Liver (tissue), 9 donors: Measurements from ENCODE around the gene SLC45A2. TPM values are rescaled to one million over a fixed set of nuclear protein-coding genes. Genes with fewer than 3 reads are reported as not detected.

Experiments used
- DNase-seq: peaks from one replicate; pipeline ENCODE4 v3.0.0-alpha.2; 2017; ENCODE audit warnings: low spot score
- H3K27ac ChIP-seq, 2 donors: one replicate each; pipeline ENCODE4 v1.7.0; 2013; ENCODE audit warnings: inconsistent platforms in 2 of 2, low read length in 2 of 2, control low read depth in 1 of 2, low read depth in 1 of 2, mild to moderate bottlenecking in 1 of 2
- H3K27me3 ChIP-seq, 4 donors: one replicate each; pipeline versions ENCODE4 v1.6.1 to v1.7.0; 2013; ENCODE audit warnings: low read length in 3 of 4, inconsistent platforms in 1 of 4, mild to moderate bottlenecking in 1 of 4, moderate library complexity in 1 of 4; ENCODE audit not compliant: control insufficient read depth in 4 of 4, insufficient read depth in 4 of 4
- H3K36me3 ChIP-seq, 4 donors: one replicate each; pipeline versions ENCODE4 v1.6.1 to v1.7.0; 2013; ENCODE audit warnings: low read length in 3 of 4, mild to moderate bottlenecking in 3 of 4, low read depth in 1 of 4, moderate library complexity in 1 of 4; ENCODE audit not compliant: control insufficient read depth in 4 of 4, insufficient read depth in 3 of 4
- H3K4me1 ChIP-seq, 4 donors: one replicate each; pipeline versions ENCODE4 v1.6.1 to v1.7.0; 2013; ENCODE audit warnings: low read length in 3 of 4, mild to moderate bottlenecking in 3 of 4, moderate library complexity in 1 of 4; ENCODE audit not compliant: control insufficient read depth in 4 of 4, insufficient read depth in 4 of 4
- H3K4me3 ChIP-seq, 3 donors: one replicate each; pipeline versions ENCODE4 v1.6.1 to v1.7.0; 2013; ENCODE audit warnings: low read length in 3 of 3, control low read depth in 1 of 3, low read depth in 1 of 3, mild to moderate bottlenecking in 1 of 3
- H3K9ac ChIP-seq, 2 donors: one replicate each; pipeline ENCODE4 v1.7.0; 2013; ENCODE audit warnings: low read length in 2 of 2, mild to moderate bottlenecking in 2 of 2, moderate library complexity in 2 of 2, control low read depth in 1 of 2, low read depth in 1 of 2
- H3K9me3 ChIP-seq, 4 donors: one replicate each; pipeline versions ENCODE4 v1.6.1 to v1.7.0; 2013; ENCODE audit warnings: low read length in 3 of 4; ENCODE audit not compliant: control insufficient read depth in 4 of 4
- ATF3 ChIP-seq: IDR thresholded peaks from 2 replicates; pipeline ENCODE4 v1.6.1; 2016; ENCODE audit warnings: antibody characterized with exemption
- EGR1 ChIP-seq, 2 donors: IDR thresholded peaks; 2 replicates each; pipeline ENCODE4 v1.6.1; 2016 to 2018; ENCODE audit warnings: antibody characterized with exemption in 2 of 2, low read depth in 2 of 2
- FOXA1 ChIP-seq: IDR thresholded peaks from 2 replicates; pipeline ENCODE4 v1.6.1; 2016; ENCODE audit warnings: antibody characterized with exemption
- FOXA2 ChIP-seq: IDR thresholded peaks from 2 replicates; pipeline ENCODE4 v1.6.1; 2016; ENCODE audit warnings: antibody characterized with exemption
- GABPA ChIP-seq, 2 donors: IDR thresholded peaks in 1 of 2; conservative IDR thresholded peaks in 1 of 2; 2 replicates each; pipeline ENCODE4 v1.6.1; 2016; ENCODE audit warnings: antibody characterized with exemption in 2 of 2, mild to moderate bottlenecking in 1 of 2, moderate library complexity in 1 of 2
- HNF4A ChIP-seq, 2 donors: conservative IDR thresholded peaks; 2 replicates each; pipeline ENCODE4 v1.6.1; 2016; ENCODE audit warnings: antibody characterized with exemption in 2 of 2, mild to moderate bottlenecking in 2 of 2
- HNF4G ChIP-seq: IDR thresholded peaks from 2 replicates; pipeline ENCODE4 v1.6.1; 2016; ENCODE audit warnings: antibody characterized with exemption
- MAX ChIP-seq: IDR thresholded peaks from 2 replicates; pipeline ENCODE4 v1.6.1; 2016; ENCODE audit warnings: antibody characterized with exemption
- YY1 ChIP-seq: IDR thresholded peaks from 2 replicates; pipeline ENCODE4 v1.6.1; 2016; ENCODE audit warnings: antibody characterized with exemption, mild to moderate bottlenecking
- ZBTB33 ChIP-seq: IDR thresholded peaks from 2 replicates; pipeline ENCODE4 v1.6.1; 2016; ENCODE audit warnings: antibody characterized with exemption
- WGBS: extraction: QIAGEN DNeasy Blood & Tissue Kit; methylation state at CpG from one replicate; pipeline ENCODE4 v1.1.7; 2013; 5-methylcytosine and 5-hydroxymethylcytosine counted together
- polyA plus RNA-seq, 2 donors: library from polyadenylated mRNA; stranded (reverse) in 1 of 2; unstranded in 1 of 2; fragments of 200-250 nt in 1 of 2; fragments of >200 nt in 1 of 2; fragmentation: Nextera tagmentation in 1 of 2; extraction: Ambion mirVana in 1 of 2; gene quantifications; one replicate each; pipeline versions ENCODE4 v1.2.1 to v1.2.3, GENCODE V29; 2013 to 2015
- total RNA-seq, 2 donors: library from RNA; depleted of rRNA; stranded (reverse); fragments of >200 nt; gene quantifications; one replicate each; pipeline ENCODE4 v1.2.3, GENCODE V29; 2014
- TF ChIP-seq, protein P1 (sequence below): fragments of 150-350 bp; IDR thresholded peaks from 2 replicates; pipeline ENCODE4 v1.5.1; 2017; ENCODE audit warnings: improper control_type of control experiment, low read depth, low read length; ENCODE audit not compliant: missing input control
- TF ChIP-seq, protein P2 (sequence below): IDR thresholded peaks from 2 replicates; pipeline ENCODE4 v1.6.1; 2016; ENCODE audit warnings: antibody characterized with exemption, mild to moderate bottlenecking
- donor health status: healthy.
- donor health status: healthy.
- donor health status: healthy.
- donor health status: healthy.
- donor health status: healthy.

Gene SLC45A2
- total and polyA plus RNA-seq, 4 donors = 0.01 to 1.3 TPM; not detected in 2

DNA sequence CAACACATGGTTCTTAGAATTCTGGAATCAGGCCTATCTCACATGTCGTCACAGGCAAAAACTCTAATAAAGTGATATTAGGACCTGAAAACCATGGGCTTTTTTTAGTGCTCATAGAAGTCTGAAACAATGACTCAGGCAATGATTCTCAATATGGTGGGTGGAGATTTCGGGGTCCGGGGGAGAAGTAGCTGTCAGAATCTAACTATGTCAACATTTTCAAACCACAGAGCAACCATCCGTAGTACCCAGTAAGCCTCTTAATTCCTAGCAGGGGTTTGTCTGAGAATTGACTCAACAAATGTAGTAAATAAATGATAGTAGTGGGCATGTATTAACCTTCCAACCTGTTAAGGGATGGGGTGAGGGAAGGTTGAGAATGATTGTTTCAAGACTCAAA, 20.7 kb upstream of the SLC45A2 start:
- 64% methylated on average over 4 of the region's 4 CpGs for WGBS
- Histone ChIP-seq H3K4me1 (peaks cover 0 to 66% (median 46%) of the 10 kb centered on the region in 4 donors), H3K9me3 (no peaks in the 10 kb centered on the region), H3K9ac (no peak overlapping the region), H3K27ac (peak overlapping the region in 1 of 2 donors; percentile 22), H3K27me3 (no peaks in the 10 kb centered on the region), H3K4me3 (no peak overlapping the region), H3K36me3 (peaks cover 0 to 16% (median 5%) of the 10 kb centered on the region in 4 donors)
- TF ChIP-seq EGR1 (IDR thresholded peaks at IDR 0.05; ENCODE audit: low read depth in 2 of 2) (no peak), FOXA2 (no peak)
- TF ChIP-seq, protein P1, sequence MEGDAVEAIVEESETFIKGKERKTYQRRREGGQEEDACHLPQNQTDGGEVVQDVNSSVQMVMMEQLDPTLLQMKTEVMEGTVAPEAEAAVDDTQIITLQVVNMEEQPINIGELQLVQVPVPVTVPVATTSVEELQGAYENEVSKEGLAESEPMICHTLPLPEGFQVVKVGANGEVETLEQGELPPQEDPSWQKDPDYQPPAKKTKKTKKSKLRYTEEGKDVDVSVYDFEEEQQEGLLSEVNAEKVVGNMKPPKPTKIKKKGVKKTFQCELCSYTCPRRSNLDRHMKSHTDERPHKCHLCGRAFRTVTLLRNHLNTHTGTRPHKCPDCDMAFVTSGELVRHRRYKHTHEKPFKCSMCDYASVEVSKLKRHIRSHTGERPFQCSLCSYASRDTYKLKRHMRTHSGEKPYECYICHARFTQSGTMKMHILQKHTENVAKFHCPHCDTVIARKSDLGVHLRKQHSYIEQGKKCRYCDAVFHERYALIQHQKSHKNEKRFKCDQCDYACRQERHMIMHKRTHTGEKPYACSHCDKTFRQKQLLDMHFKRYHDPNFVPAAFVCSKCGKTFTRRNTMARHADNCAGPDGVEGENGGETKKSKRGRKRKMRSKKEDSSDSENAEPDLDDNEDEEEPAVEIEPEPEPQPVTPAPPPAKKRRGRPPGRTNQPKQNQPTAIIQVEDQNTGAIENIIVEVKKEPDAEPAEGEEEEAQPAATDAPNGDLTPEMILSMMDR = no peak
- TF ChIP-seq, protein P2, sequence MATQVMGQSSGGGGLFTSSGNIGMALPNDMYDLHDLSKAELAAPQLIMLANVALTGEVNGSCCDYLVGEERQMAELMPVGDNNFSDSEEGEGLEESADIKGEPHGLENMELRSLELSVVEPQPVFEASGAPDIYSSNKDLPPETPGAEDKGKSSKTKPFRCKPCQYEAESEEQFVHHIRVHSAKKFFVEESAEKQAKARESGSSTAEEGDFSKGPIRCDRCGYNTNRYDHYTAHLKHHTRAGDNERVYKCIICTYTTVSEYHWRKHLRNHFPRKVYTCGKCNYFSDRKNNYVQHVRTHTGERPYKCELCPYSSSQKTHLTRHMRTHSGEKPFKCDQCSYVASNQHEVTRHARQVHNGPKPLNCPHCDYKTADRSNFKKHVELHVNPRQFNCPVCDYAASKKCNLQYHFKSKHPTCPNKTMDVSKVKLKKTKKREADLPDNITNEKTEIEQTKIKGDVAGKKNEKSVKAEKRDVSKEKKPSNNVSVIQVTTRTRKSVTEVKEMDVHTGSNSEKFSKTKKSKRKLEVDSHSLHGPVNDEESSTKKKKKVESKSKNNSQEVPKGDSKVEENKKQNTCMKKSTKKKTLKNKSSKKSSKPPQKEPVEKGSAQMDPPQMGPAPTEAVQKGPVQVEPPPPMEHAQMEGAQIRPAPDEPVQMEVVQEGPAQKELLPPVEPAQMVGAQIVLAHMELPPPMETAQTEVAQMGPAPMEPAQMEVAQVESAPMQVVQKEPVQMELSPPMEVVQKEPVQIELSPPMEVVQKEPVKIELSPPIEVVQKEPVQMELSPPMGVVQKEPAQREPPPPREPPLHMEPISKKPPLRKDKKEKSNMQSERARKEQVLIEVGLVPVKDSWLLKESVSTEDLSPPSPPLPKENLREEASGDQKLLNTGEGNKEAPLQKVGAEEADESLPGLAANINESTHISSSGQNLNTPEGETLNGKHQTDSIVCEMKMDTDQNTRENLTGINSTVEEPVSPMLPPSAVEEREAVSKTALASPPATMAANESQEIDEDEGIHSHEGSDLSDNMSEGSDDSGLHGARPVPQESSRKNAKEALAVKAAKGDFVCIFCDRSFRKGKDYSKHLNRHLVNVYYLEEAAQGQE = no peak
- DNase-seq = no peak

DNA sequence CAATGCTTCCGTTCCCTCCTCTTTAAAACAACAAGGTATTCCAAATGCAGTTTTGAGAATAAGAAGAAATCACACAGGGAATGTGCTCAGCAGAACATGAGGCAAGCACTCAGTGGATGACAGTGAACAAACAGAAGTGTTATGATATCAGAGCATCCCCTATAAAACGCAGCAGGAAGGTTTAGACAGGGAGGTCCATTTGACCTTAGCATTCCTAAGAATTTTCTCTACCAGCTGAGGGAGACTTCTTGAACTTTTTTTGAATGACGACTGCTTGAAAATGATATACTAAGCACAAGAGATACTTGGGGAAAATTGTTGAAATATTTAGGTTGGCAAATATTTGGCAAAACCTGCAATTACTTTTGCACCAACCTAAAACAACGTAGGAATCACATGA, 19.4 kb upstream of the SLC45A2 start:
- peaks cover 0 to 18% (median 5%) of the 10 kb centered on the region in 4 donors for H3K36me3 ChIP-seq
- no peaks in the 10 kb centered on the region for H3K27me3 ChIP-seq
- TF ChIP-seq MAX = no peak
- no peak for TF ChIP-seq YY1
- H3K4me1 ChIP-seq = peaks cover 0 to 66% (median 46%) of the 10 kb centered on the region in 4 donors
- H3K9ac ChIP-seq = no peak overlapping the region
- no peaks in the 10 kb centered on the region for H3K9me3 ChIP-seq
- no peak for DNase-seq
- 90% methylated on average over 4 of the region's 4 CpGs for WGBS
- H3K27ac ChIP-seq = no peak overlapping the region
- H3K4me3 ChIP-seq = no peak overlapping the region

GRCh38 chr5:34002629-34003328, 18.3 kb upstream of the SLC45A2 start:
- WGBS = 97% methylated on average over 10 of the region's 10 CpGs
- no peak overlapping the region for H3K4me3 ChIP-seq
- TF ChIP-seq ZBTB33 = no peak
- no peak for TF ChIP-seq FOXA1
- no peak for TF ChIP-seq GABPA (IDR thresholded peaks at IDR 0.05 in 1 of 2, conservative IDR thresholded peaks at IDR 0.05 in 1 of 2)
- no peak for TF ChIP-seq HNF4A (conservative IDR thresholded peaks at IDR 0.05)
- no peak for TF ChIP-seq HNF4G
- TF ChIP-seq YY1 = no peak
- no peak for TF ChIP-seq EGR1 (IDR thresholded peaks at IDR 0.05; ENCODE audit: low read depth in 2 of 2)
- TF ChIP-seq, protein P2 = no peak
- no peak for TF ChIP-seq FOXA2
- no peak for TF ChIP-seq ATF3
- no peak for TF ChIP-seq MAX
- H3K9me3 ChIP-seq = no peaks in the 10 kb centered on the region
- no peak overlapping the region for H3K9ac ChIP-seq
- peak overlapping the region; percentile 5 to 23 for H3K27ac ChIP-seq
- H3K27me3 ChIP-seq = no peaks in the 10 kb centered on the region
- no peak for DNase-seq
- H3K4me1 ChIP-seq = peaks cover 0 to 63% (median 45%) of the 10 kb centered on the region in 4 donors
- peaks cover 0 to 18% (median 9%) of the 10 kb centered on the region in 4 donors for H3K36me3 ChIP-seq
